ENCODE measurements around the gene EP400. TPM values are rescaled to one million over a fixed set of nuclear protein-coding genes. Genes with fewer than 3 reads are reported as not detected.

Gene EP400
- total and polyA plus RNA-seq, 4 donors: 11.4 to 47.8 (median 25.7) TPM

DNA sequence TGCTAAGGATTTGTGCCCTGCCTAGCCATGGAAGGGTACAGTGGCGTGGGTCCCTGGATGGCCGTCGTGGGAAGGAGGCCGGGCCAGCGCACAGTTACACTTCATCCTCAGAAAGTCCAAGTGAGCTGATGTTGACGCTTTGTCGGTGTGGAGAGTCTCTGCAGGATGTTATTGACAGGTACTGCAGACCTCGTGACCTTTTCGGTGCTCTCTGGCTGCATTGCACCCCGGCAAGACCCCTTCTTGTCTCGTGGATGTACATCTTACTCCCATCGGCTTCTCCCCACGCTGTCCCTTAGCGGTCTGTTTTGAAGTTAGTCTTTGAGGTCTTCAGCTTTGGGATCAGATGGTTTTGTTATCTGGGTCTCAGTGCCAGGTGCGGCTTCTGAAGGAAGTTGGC lies 78.4 kb downstream of the EP400 start:
- 94% methylated on average over 15 of the region's 15 CpGs for WGBS, 2 donors
- no peak overlapping the region for H3K4me3 ChIP-seq
- no peak overlapping the region for H3K9ac ChIP-seq (ENCODE audit: insufficient read depth in 1 of 2, low read length in 2 of 2)
- no peaks in the 10 kb centered on the region for H3K27me3 ChIP-seq (ENCODE audit: control insufficient read depth in 3 of 3, insufficient read depth in 3 of 3, low read length in 2 of 3)
- H3K36me3 ChIP-seq (ENCODE audit: control insufficient read depth in 4 of 4, insufficient read depth in 4 of 4, low read length in 4 of 4): peaks cover 18 to 67% (median 56%) of the 10 kb centered on the region in 4 donors
- no peak overlapping the region for H3K27ac ChIP-seq (ENCODE audit: low read depth in 1 of 2, low read length in 1 of 2)
- no peaks in the 10 kb centered on the region for H3K4me1 ChIP-seq (ENCODE audit: control insufficient read depth in 5 of 5, insufficient read depth in 5 of 5, low read length in 5 of 5)
- no peaks in the 10 kb centered on the region for H3K9me3 ChIP-seq (ENCODE audit: control insufficient read depth in 4 of 4, insufficient read depth in 3 of 4, low read length in 3 of 4)
- DNase-seq (no peak), ATAC-seq (ENCODE audit: insufficient read depth, low FRiP score) (no peak)
- TF ChIP-seq, protein P1, sequence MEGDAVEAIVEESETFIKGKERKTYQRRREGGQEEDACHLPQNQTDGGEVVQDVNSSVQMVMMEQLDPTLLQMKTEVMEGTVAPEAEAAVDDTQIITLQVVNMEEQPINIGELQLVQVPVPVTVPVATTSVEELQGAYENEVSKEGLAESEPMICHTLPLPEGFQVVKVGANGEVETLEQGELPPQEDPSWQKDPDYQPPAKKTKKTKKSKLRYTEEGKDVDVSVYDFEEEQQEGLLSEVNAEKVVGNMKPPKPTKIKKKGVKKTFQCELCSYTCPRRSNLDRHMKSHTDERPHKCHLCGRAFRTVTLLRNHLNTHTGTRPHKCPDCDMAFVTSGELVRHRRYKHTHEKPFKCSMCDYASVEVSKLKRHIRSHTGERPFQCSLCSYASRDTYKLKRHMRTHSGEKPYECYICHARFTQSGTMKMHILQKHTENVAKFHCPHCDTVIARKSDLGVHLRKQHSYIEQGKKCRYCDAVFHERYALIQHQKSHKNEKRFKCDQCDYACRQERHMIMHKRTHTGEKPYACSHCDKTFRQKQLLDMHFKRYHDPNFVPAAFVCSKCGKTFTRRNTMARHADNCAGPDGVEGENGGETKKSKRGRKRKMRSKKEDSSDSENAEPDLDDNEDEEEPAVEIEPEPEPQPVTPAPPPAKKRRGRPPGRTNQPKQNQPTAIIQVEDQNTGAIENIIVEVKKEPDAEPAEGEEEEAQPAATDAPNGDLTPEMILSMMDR (IDR thresholded peaks at IDR 0.05; ENCODE audit: control extremely low read depth, extremely low read depth): no peak

DNA sequence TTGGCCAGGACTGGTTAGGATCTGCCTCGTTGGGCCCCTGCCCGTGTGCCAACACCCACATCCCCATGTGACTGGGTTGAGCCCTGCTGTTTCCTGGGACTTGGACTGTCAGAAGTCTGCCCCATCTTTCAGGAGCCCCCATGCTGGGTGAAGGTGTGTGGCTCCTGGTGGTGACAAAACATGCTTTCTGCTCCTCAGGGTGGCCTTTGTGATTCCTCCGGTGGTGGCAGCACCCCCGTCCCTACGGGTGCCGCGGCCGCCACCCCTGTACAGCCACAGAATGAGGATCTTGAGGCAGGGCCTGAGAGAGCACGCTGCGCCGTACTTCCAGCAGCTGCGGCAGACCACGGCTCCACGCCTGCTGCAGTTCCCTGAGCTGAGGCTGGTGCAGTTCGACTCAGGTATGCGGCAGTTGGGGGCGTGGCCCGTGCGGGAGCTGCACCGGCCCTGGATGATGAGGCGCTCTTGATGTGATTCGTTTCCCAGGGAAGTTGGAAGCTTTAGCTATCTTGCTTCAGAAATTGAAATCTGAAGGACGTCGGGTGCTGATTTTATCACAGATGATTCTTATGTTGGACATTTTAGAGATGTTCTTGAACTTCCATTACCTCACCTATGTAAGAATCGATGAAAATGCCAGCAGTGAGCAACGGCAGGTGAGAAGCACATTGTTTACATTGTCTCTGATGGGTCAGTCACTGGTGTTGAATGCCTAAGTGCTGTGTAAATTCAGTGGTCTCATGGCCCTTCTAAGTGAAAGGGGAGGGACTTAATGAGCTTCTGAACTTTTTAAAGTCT lies 80.0 kb downstream of the EP400 start:
- no peak for DNase-seq
- H3K9ac ChIP-seq (ENCODE audit: insufficient read depth in 1 of 2, low read length in 2 of 2): no peak overlapping the region
- no peak overlapping the region for H3K27ac ChIP-seq (ENCODE audit: low read depth in 1 of 2, low read length in 1 of 2)
- no peak for ATAC-seq (ENCODE audit: insufficient read depth, low FRiP score)
- peaks cover 18 to 69% (median 58%) of the 10 kb centered on the region in 4 donors for H3K36me3 ChIP-seq (ENCODE audit: control insufficient read depth in 4 of 4, insufficient read depth in 4 of 4, low read length in 4 of 4)
- no peaks in the 10 kb centered on the region for H3K9me3 ChIP-seq (ENCODE audit: control insufficient read depth in 4 of 4, insufficient read depth in 3 of 4, low read length in 3 of 4)
- no peaks in the 10 kb centered on the region for H3K4me1 ChIP-seq (ENCODE audit: control insufficient read depth in 5 of 5, insufficient read depth in 5 of 5, low read length in 5 of 5)
- H3K27me3 ChIP-seq (ENCODE audit: control insufficient read depth in 3 of 3, insufficient read depth in 3 of 3, low read length in 2 of 3): no peaks in the 10 kb centered on the region
- H3K4me3 ChIP-seq: no peak overlapping the region
- 91 to 92% methylated on average over 26 of the region's 26 CpGs for WGBS, 2 donors
- TF ChIP-seq, protein P1 (IDR thresholded peaks at IDR 0.05; ENCODE audit: control extremely low read depth, extremely low read depth): no peak

DNA sequence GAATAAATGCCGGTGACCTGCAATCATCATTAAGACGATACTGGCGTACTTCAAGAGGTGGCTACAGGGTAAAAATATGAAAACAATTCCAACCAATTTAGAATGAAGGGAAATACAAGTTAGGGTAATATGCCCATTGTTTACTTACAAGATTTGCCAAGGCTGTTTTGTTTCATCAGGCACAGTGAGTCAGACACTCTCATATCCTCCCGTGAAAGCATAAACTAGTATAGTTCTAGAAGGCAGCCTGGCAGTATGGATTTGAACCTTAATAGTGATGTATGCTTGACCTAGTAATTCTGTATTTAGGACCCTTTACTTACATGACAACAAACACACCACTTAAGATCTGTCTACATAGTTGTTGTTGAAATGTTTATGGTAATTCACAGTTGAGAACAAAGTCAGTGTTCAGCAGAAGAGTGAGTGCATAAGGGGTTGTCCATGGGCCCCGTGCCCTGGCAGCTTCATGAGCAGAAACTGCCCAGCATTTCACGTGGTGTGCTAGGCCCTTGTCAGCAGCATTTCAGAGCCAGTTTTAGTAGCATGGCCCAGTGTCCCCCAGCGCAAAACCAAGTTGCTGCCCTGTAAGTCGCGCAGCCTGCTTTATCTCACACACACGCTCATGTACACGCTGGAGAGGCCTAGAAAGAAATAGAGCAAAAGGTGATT lies 80.8 kb downstream of the EP400 start:
- DNase-seq (no peak), ATAC-seq (ENCODE audit: insufficient read depth, low FRiP score) (no peak)
- Histone ChIP-seq H3K27me3 (ENCODE audit: control insufficient read depth in 3 of 3, insufficient read depth in 3 of 3, low read length in 2 of 3) (no peaks in the 10 kb centered on the region), H3K9ac (ENCODE audit: insufficient read depth in 1 of 2, low read length in 2 of 2) (no peak overlapping the region), H3K36me3 (ENCODE audit: control insufficient read depth in 4 of 4, insufficient read depth in 4 of 4, low read length in 4 of 4) (peaks cover 18 to 72% (median 60%) of the 10 kb centered on the region in 4 donors), H3K4me3 (no peak overlapping the region), H3K27ac (ENCODE audit: low read depth in 1 of 2, low read length in 1 of 2) (peak overlapping the region in 1 of 2 donors; percentile 15), H3K9me3 (ENCODE audit: control insufficient read depth in 4 of 4, insufficient read depth in 3 of 4, low read length in 3 of 4) (no peaks in the 10 kb centered on the region), H3K4me1 (ENCODE audit: control insufficient read depth in 5 of 5, insufficient read depth in 5 of 5, low read length in 5 of 5) (no peaks in the 10 kb centered on the region)
- TF ChIP-seq, protein P1 (IDR thresholded peaks at IDR 0.05; ENCODE audit: control extremely low read depth, extremely low read depth): no peak
- 94 to 97% methylated on average over 11 of the region's 11 CpGs for WGBS, 2 donors
